ENCODE data around the gene TTC13. TPM values are rescaled to one million over a fixed set of nuclear protein-coding genes. Genes with fewer than 3 reads are reported as not detected.

Gene TTC13
- total RNA-seq, 1 donor from 2014 or later: 18.6 TPM

- DNase-seq (peak; percentile 86), ATAC-seq (peak; percentile 78)
- intact Hi-C loops (cut with DNase I): no loop called here
- Histone ChIP-seq H3K27ac (peak overlapping the region; percentile 82), H3K4me3 (peak overlapping the region; percentile 94), H3K27me3 (no peaks in the 10 kb centered on the region), H3K9me3 (no peaks in the 10 kb centered on the region), H3K36me3 (no peaks in the 10 kb centered on the region), H3K4me1 (peaks cover 17% of the 10 kb centered on the region)
- no peak for TF ChIP-seq CTCF (IDR thresholded peaks at IDR 0.05)
Observed at GRCh38 chr1:230868736-230869385, 109.8 kb downstream of the TTC13 start.

- no peaks in the 10 kb centered on the region for H3K27me3 ChIP-seq
- intact Hi-C loops (cut with DNase I): no loop called here
- peak within 1 kb of the TSS; percentile 86 for H3K27ac ChIP-seq
- H3K9me3 ChIP-seq: no peaks in the 10 kb centered on the region
- peaks cover 24% of the 10 kb centered on the region for H3K4me1 ChIP-seq
- ATAC-seq: peak; percentile 95
- H3K36me3 ChIP-seq: no peaks in the 10 kb centered on the region
- TF ChIP-seq CTCF (IDR thresholded peaks at IDR 0.05): no peak
- H3K4me3 ChIP-seq: peak within 1 kb of the TSS; percentile 94
- DNase-seq: peak; percentile 91
Observed at GRCh38 chr1:230867903-230868735, 110.5 kb downstream of the TTC13 start, which contains the start of gene C1orf198. TSS of gene C1orf198 (minus strand) at chr1:230868521. CDS start at chr1:230868512, 9 bp downstream.

GRCh38 chr1:230867101-230867902 lies 111.4 kb downstream of the TTC13 start:
- no peak for TF ChIP-seq CTCF (IDR thresholded peaks at IDR 0.05)
- DNase-seq (no peak), ATAC-seq (no peak)
- Histone ChIP-seq H3K4me3 (peak overlapping the region; percentile 94), H3K9me3 (no peaks in the 10 kb centered on the region), H3K27me3 (no peaks in the 10 kb centered on the region), H3K4me1 (peaks cover 32% of the 10 kb centered on the region), H3K27ac (peak overlapping the region; percentile 86), H3K36me3 (no peaks in the 10 kb centered on the region)
- intact Hi-C loops (cut with DNase I): no loop called here

GRCh38 chr1:230866171-230867070 lies 112.2 kb downstream of the TTC13 start:
- peaks cover 40% of the 10 kb centered on the region for H3K4me1 ChIP-seq

More at GRCh38 chr1:230866171-230867070, 112.2 kb downstream of the TTC13 start:
- no peak for ATAC-seq
- intact Hi-C loops (cut with DNase I): no loop called here
- Histone ChIP-seq H3K27ac (peak overlapping the region; percentile 86), H3K9me3 (no peaks in the 10 kb centered on the region), H3K4me3 (peak overlapping the region; percentile 94), H3K36me3 (no peaks in the 10 kb centered on the region), H3K27me3 (no peaks in the 10 kb centered on the region)
- TF ChIP-seq CTCF (IDR thresholded peaks at IDR 0.05): no peak
- DNase-seq: no peak
